ENCODE data around the gene CACNA1B. TPM values are rescaled to one million over a fixed set of nuclear protein-coding genes. Genes with fewer than 3 reads are reported as not detected.

CACNA1B gene
- total RNA-seq, 1 donor from 2014 or later, result not detected

DNA sequence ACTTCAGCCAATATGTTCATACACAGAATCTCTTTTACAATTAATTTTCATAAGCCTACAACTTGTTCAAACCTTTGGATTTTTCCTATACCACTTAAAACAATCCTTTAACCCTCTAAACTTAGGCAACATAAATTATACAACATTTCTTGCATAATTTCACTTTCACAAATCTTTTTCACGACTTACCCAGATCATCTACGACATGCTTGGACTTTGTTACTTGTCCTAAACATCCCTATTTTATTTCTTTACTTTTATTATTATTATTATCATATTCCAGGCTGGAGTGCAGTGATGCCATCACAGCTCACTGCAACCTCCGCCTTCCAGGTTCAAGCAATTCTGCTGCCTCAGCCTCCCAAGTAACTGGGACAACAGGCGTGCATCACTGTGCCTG, 68.0 kb downstream of the CACNA1B start:
- FAIRE-seq (no peak), DNase-seq (ENCODE audit: low read depth) (no peak)
- Histone ChIP-seq H3K36me3 (ENCODE audit: control insufficient read depth, insufficient read depth, low read length) (no peaks in the 10 kb centered on the region), H3K4me3 (ENCODE audit: low read depth, low read length) (no peak overlapping the region), H3K27me3 (ENCODE audit: control insufficient read depth, insufficient read depth, low read length) (no peaks in the 10 kb centered on the region)
- TF ChIP-seq, protein P1, sequence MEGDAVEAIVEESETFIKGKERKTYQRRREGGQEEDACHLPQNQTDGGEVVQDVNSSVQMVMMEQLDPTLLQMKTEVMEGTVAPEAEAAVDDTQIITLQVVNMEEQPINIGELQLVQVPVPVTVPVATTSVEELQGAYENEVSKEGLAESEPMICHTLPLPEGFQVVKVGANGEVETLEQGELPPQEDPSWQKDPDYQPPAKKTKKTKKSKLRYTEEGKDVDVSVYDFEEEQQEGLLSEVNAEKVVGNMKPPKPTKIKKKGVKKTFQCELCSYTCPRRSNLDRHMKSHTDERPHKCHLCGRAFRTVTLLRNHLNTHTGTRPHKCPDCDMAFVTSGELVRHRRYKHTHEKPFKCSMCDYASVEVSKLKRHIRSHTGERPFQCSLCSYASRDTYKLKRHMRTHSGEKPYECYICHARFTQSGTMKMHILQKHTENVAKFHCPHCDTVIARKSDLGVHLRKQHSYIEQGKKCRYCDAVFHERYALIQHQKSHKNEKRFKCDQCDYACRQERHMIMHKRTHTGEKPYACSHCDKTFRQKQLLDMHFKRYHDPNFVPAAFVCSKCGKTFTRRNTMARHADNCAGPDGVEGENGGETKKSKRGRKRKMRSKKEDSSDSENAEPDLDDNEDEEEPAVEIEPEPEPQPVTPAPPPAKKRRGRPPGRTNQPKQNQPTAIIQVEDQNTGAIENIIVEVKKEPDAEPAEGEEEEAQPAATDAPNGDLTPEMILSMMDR (IDR thresholded peaks at IDR 0.05; ENCODE audit: insufficient read depth, low read length, severe bottlenecking), result no peak

DNA sequence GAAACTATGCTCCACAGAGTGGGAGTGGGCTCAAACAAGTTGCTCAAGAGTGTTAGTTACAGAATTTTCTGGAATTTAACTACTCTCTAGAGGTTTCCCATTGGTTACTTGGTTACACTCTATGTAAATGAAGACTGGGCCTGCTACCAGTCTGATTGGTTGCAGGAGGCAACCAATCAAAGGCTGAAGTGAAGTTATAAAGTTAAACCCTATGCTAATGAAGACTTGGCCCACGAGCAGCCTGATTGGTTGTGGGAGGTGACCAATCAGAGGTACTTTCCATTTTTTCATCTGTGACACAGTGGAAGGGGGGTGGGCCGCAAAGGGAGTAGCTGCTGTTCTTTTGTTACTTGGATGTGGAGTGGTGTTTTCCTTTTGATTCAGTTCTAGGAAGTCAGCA, 69.4 kb downstream of the CACNA1B start:
- Histone ChIP-seq H3K27me3 (ENCODE audit: control insufficient read depth, insufficient read depth, low read length) (no peaks in the 10 kb centered on the region), H3K36me3 (ENCODE audit: control insufficient read depth, insufficient read depth, low read length) (no peaks in the 10 kb centered on the region), H3K4me3 (ENCODE audit: low read depth, low read length) (no peak overlapping the region)
- no peak for DNase-seq (ENCODE audit: low read depth)
- TF ChIP-seq, protein P1 (IDR thresholded peaks at IDR 0.05; ENCODE audit: insufficient read depth, low read length, severe bottlenecking), result no peak
- no peak for FAIRE-seq

DNA sequence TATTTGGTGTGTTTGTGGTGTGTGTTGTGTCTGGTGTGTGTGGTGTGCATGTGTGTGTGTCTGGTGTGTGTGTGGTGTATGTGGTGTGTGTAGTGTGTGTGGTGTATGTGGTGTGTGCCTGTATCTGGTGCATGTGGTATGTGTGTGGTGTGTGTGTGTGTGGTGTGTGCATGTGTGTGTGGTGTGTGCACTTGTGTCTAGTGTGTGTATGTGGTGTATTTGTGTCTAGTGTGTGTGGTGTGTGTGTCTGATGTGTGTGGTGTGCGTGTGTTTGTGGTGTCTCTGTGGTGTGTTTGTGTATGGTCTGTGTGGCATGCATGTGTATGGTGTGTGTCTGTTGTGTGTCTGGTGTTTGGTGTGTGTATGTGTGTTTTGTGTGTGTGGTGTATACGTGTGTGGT, 71.1 kb downstream of the CACNA1B start:
- DNase-seq (ENCODE audit: low read depth), result no peak
- H3K4me3 ChIP-seq (ENCODE audit: low read depth, low read length), result no peak overlapping the region
- no peak for FAIRE-seq
- no peaks in the 10 kb centered on the region for H3K27me3 ChIP-seq (ENCODE audit: control insufficient read depth, insufficient read depth, low read length)
- TF ChIP-seq, protein P1 (IDR thresholded peaks at IDR 0.05; ENCODE audit: insufficient read depth, low read length, severe bottlenecking), result no peak
- no peaks in the 10 kb centered on the region for H3K36me3 ChIP-seq (ENCODE audit: control insufficient read depth, insufficient read depth, low read length)

DNA sequence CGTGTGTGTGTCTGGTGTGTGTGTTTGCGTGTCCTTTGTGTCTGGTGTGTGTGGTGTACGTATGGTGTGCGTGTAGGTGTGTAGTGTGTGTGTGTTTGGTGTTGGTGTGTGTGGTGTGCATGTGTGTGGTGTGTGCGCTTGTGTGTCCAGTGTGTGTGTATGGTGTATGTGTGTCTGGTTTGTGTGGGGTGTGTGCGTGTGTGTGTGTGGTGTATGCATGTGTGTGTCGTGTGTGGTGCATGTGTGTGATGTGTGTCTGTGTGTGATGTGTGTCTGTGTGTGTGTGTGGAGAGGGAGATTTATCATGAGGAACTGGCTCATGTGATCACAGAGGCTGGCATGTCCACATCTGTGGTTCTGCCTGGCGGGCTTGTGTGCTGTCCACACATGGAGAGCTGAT, 71.7 kb downstream of the CACNA1B start:
- Histone ChIP-seq H3K27me3 (ENCODE audit: control insufficient read depth, insufficient read depth, low read length) (no peaks in the 10 kb centered on the region), H3K36me3 (ENCODE audit: control insufficient read depth, insufficient read depth, low read length) (no peaks in the 10 kb centered on the region), H3K4me3 (ENCODE audit: low read depth, low read length) (no peak overlapping the region)
- FAIRE-seq, result peak; percentile 100
- TF ChIP-seq, protein P1 (IDR thresholded peaks at IDR 0.05; ENCODE audit: insufficient read depth, low read length, severe bottlenecking), result no peak
- no peak for DNase-seq (ENCODE audit: low read depth)

DNA sequence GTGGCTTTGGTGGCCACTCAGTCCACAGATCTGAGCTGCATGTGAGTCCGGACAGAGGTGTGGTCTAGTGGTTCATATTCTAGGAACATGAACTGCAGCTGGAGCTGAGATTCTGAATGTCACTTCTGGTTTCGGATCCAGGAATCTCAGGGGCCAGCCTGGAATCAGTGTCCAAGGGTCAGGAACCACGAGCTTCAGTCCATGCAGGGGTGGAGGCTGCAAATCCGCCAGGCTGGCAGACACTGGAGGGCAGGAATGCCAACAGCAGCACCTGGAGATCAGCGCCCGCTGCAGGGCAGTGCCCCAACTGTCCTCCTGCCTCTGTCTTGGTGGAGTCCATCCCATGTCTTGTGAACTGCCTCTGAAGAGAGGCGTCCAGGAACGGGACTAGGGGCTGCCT, 73.5 kb downstream of the CACNA1B start:
- Histone ChIP-seq H3K27me3 (ENCODE audit: control insufficient read depth, insufficient read depth, low read length) (no peaks in the 10 kb centered on the region), H3K4me3 (ENCODE audit: low read depth, low read length) (no peak overlapping the region), H3K36me3 (ENCODE audit: control insufficient read depth, insufficient read depth, low read length) (no peaks in the 10 kb centered on the region)
- no peak for FAIRE-seq
- TF ChIP-seq, protein P1 (IDR thresholded peaks at IDR 0.05; ENCODE audit: insufficient read depth, low read length, severe bottlenecking), result no peak
- no peak for DNase-seq (ENCODE audit: low read depth)

Data from bronchial epithelial cell (primary cell).